GM18526 (cell line): ENCODE measurements around the gene MSANTD1.

Source experiments
- POLR2A ChIP-seq: IDR thresholded peaks from 3 replicates; pipeline ENCODE4 v1.6.1; 2011; ENCODE audit not compliant: insufficient read length; ENCODE audit errors: extremely low read depth

The MSANTD1 gene

DNA sequence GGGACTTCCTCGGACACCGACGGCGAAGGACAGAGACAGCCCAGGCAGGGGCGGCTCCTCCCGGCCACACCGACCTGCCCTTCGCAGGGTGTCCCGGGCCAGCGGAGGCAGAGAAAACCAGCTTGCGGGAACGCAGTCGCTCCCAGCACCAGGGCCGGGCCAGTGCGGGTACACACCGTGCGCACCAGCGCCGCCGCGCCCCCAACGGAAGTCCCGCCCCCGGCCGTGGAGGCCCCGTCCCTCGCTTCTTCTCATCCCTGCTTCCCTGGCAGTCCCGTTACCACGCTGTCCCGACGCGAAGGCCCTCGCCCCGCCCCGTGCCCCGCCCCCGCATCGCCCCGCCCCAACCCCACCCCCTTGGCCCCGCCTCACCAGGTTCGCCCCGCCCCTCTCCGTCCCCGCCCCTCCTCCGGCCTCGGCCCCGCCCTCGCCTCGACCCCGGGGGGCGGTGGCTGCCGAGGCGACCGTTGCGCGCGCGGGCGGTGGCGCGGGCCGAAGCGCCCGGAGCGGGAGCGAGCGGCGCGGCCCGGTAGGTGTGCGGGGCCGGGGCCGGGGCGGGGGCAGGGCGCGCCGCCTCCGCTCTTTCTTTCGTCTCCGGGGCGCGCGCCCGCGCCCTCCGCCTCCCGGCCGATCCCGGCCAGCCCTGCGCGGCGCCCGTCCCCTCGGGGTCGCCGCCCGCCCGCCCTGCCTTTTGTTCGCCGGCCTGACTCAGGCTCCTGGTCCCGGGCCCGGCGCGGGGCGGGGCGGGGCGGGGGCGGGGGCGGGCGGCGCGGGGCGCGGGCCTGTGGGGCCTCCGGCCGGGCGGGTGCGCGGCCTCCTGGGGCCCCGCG is 43.8 kb downstream of the MSANTD1 start, which contains the start of gene RGS12:
Gene RGS12, plus strand, starts transcription at position 451 of the 830 bp plus-strand sequence. CDS start 23,150 bp downstream, outside the sequence.
- TF ChIP-seq POLR2A: no peak

DNA sequence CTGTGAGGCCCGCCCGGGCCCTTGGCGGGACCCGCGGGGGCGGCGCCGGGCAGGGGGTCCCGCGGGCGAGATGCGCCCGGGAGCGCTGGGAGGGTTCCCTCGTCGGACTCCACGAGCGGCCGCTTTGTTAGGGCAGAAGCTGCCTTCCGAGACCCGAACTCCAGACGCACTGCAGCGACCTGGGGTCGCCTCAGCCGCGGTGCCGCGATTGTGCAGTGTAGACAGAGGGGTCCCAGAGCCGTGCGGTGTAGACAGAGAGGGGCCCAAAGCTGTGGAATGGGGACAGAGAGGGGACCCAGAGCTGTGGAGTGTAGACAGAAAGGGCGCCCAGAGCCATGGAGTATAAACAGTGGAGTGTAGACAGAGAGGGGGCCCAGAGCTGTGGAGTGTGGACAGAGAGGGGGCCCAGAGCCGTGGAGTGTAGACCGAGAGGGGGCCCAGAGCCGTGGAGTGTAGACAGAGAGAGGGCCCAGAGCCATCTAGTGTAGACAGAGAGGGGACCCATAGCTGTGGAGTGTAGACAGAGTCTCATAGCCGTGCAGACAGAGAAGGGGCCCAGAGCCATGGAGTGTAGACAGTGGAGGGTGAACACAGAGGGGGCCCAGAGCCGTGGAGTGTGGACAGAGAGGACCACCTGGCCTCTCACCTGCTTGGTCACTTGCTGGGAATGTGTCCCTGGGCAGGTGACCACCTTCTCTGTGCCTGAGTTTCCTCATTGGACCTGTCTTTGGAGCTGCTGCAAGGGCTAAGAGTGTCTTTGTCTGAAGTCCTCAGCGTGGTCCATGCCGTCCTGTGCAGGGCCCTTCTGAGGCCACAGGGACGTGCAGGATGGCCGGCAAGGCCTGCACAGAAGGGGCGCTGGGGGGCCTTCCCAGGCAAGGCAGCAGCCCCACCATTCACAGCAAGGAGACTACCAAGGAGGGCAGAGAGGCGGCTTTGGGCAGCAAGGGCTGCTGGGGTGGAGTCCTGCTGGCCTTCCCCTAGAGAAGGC is 44.7 kb downstream of the MSANTD1 start:
- TF ChIP-seq POLR2A: no peak

DNA sequence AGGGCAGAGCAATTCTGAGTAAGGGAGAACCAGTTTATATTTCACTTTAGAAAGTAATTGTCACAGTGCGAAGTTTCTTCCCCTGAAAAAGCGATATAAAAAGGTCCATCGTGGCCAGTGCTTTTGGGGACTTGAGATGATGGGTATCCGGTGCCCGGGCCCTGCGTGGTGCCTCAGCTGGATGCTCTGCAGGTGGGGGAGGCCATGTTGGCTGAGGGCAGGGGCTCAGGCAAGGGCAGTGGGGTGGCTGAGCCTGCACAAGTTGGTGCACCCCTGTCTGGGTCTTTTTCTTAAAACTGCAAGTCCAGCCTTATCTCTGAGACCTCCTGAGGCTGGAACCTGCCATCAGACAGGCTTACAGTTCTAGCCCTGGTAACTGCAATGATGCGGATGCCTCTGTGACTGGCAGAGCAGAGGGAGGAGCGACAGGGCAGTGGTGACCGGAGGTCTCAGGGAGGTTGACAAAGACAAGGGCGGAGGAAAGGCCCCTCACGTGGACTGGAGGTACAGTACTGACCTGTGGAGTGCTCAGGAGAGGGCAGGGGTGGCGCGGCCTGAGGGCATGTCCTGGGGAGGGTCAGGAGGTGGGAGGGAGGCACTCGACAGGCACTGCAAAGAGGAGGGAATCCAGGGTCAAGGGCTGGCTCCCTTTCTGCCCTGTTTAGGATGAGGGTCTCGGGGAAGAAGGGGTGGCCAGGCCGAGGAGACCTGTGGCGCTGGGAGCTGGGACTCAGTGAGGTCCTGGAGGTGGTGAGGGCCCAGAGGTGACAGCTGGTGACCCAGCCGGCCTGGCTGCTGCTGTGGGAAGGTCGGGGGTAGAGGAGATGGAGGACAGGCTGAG is 45.7 kb downstream of the MSANTD1 start:
- TF ChIP-seq POLR2A: no peak

GRCh38 chr4:3295837-3296624 is 47.1 kb downstream of the MSANTD1 start:
- no peak for TF ChIP-seq POLR2A

DNA sequence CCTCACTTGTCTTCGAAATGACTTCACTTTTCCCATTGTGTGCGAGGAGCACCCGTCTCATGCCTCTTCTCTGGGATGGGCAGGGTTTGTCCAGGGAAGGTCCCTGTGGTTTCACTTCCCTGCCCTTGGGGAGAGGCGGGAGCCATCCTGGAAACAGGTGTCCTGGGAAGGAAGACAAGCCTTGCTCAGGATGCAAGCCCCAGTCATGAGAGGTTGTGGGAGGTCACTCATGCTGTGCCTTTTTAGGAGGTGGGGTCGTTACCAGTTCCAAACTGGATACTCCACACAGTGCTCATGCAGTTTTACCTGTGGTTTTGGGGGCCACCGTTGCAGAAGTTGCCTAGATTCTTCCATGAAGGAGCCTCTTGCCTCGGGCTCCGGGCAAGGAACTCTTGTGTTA is 47.7 kb downstream of the MSANTD1 start:
- no peak for TF ChIP-seq POLR2A

- TF ChIP-seq POLR2A: no peak
Observed at GRCh38 chr4:3297066-3297859, 48.3 kb downstream of the MSANTD1 start.

DNA sequence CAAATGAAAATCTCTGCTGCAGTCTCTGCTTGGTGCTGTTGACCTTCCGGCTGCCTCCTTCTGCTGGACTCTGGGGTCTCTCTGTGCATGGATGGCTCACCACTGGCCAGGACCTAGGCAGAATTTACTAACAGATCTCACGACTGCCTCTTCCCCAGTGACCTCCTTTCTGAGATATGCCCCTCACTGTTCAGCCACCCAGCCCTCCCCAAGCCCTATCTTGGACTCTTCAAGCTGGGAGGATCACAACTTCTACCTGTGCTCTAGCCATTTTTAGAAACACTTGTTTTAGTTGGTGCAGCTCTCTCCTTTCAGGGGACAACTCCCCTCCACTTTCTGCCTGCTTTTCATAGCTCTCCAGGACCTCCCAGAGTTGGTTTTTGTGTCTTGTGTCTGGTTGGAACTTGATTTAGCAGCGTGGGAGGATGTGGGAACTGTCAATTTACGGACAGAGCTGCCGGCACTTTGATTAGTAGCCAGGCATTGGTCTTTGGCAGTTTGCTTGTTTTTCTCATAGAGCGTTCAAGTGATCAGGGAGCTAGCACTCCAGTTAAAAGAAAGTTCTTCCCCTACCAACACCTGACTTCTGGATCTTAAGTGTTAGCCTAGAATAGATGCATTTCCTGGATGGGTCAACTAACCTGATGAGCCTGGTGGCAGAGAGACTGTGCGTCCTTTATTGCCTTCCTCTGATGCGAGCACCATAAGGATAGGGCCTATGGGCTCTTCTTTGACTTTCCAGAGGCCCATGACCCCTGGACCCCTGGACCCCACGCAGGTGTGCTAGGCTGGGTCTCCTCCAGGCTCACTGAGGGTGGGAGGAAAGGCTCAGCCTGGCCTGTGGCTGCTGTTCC is 50.4 kb downstream of the MSANTD1 start:
- TF ChIP-seq POLR2A: no peak

DNA sequence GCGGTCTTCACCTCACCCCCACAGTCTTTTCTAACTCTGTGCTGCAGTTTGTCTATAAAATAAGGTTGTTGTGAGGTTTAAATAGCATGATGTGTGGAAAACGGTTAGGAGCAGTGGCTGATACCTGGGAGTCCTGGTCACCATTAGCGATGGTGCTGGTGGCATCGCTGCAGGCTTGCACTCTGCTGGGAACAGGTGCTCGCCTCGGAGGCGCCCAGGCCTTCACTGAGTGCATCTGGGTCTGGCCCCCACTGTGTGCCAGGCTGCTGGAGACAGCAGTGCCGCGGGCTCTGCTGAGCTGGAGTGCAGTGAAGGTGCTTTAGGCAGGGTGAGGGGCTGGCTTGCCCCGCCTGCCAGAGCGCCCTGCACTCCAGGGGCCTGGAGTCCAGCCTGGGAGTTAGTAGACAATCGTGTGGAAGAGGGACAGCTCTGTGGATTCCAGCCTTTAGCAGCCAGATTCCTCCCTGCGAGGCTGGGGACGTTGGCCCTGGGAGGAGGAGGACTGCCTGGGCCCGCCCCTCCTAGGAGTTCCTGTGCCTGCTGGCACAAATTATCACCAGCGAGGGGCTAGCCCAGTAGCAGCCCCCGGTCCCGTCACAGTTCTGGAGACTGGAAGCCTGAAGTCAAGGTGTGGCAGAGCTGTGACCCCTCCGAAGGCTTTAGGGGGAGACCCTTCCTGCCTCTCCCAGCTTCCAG is 51.2 kb downstream of the MSANTD1 start:
- TF ChIP-seq POLR2A: no peak

- TF ChIP-seq POLR2A: no peak
Observed at GRCh38 chr4:3301450-3302172, 52.7 kb downstream of the MSANTD1 start.

DNA sequence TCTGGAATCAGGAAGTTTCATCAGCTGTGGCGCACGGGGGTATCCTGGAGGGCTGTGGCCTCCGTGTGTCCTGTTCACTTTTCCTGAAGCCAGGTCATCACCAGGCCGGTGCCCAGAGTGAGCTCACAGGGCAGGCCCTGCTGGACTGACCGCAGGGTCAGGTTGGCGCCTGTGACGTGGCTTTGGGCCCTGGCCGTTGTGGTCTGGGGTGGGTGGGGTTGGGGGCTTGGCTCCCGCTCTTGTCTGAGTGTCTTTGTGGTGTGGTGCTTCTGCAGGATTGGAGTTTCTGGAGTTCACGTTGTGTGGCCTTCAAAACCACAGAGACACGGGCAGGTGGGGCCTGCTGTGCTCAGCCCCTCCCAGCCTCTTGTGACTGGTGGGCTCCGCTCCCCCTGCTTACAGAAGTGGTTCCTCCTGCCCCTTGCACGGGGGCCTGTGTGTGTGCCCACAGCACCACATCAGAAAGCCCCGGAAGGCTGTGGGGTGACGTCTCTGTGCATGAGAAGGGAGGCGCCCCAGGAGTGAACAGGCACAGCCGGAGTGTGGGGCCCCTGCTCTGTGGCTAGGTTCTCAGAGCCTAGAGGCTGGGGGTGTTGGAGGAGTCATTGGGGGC is 53.3 kb downstream of the MSANTD1 start:
- no peak for TF ChIP-seq POLR2A

GRCh38 chr4:3302786-3303564 is 54.0 kb downstream of the MSANTD1 start:
- TF ChIP-seq POLR2A: no peak
